Measurements from ENCODE around the gene FOXP2.
"Not testable (repeated sequence)": the region's sequence is repeated elsewhere in the genome, so short reads cannot be mapped to it uniquely, and the experiment has no call there.

FOXP2 gene

GRCh38 chr7:114598946-114599345 is 184.3 kb downstream of the FOXP2 start:
- ATAC-seq: no peak

GRCh38 chr7:114606100-114606499 is 191.5 kb downstream of the FOXP2 start:
- ATAC-seq: no peak

GRCh38 chr7:114608822-114609221 is 194.2 kb downstream of the FOXP2 start:
- not testable (repeated sequence) for ATAC-seq

- ATAC-seq: no peak
These were observed 205.6 kb downstream of the FOXP2 start for GRCh38 chr7:114620208-114620607.

- ATAC-seq: no peak
These were observed 207.6 kb downstream of the FOXP2 start for GRCh38 chr7:114622221-114622620.

- ATAC-seq: no peak
These were observed 208.5 kb downstream of the FOXP2 start for GRCh38 chr7:114623146-114623545.

GRCh38 chr7:114627231-114627630 is 212.6 kb downstream of the FOXP2 start:
- no peak for ATAC-seq

GRCh38 chr7:114628362-114628761 is 213.7 kb downstream of the FOXP2 start:
- ATAC-seq: no peak

GRCh38 chr7:114629762-114630161 is 215.1 kb downstream of the FOXP2 start:
- ATAC-seq: no peak

GRCh38 chr7:114630201-114630990 is 215.8 kb downstream of the FOXP2 start:
- ATAC-seq: no peak

- no peak for ATAC-seq
These were observed 216.7 kb downstream of the FOXP2 start for GRCh38 chr7:114631249-114631822.

GRCh38 chr7:114639451-114639850 is 224.8 kb downstream of the FOXP2 start:
- ATAC-seq: no peak

GRCh38 chr7:114644455-114644854 is 229.8 kb downstream of the FOXP2 start:
- ATAC-seq: no peak

GRCh38 chr7:114645451-114645850 is 230.8 kb downstream of the FOXP2 start:
- no peak for ATAC-seq

- ATAC-seq: no peak
These were observed 232.9 kb downstream of the FOXP2 start for GRCh38 chr7:114647518-114647917.

- no peak for ATAC-seq
These were observed 233.5 kb downstream of the FOXP2 start for GRCh38 chr7:114648117-114648516.

GRCh38 chr7:114648680-114649079 is 234.1 kb downstream of the FOXP2 start:
- ATAC-seq: no peak

- ATAC-seq: no peak
These were observed 235.1 kb downstream of the FOXP2 start for GRCh38 chr7:114649689-114650088.

- no peak for ATAC-seq
These were observed 235.9 kb downstream of the FOXP2 start for GRCh38 chr7:114650491-114650890.

- ATAC-seq: no peak
These were observed 237.4 kb downstream of the FOXP2 start for GRCh38 chr7:114652041-114652440.

- no peak for ATAC-seq
These were observed 238.9 kb downstream of the FOXP2 start for GRCh38 chr7:114653364-114654088.

GRCh38 chr7:114656466-114656865 is 241.9 kb downstream of the FOXP2 start:
- no peak for ATAC-seq

GRCh38 chr7:114657279-114657678 is 242.7 kb downstream of the FOXP2 start:
- no peak for ATAC-seq

GRCh38 chr7:114658216-114658615 is 243.6 kb downstream of the FOXP2 start:
- no peak for ATAC-seq

Measured in activated CD4-positive, CD25-positive, alpha-beta regulatory T cell treated with anti-CD3 and anti-CD28 coated beads, Interleukin-2, amount 50 U/mL, for 24 hours (primary cell).